Stimulated activated CD4-positive, alpha-beta T cell treated with anti-CD3 and anti-CD28 coated beads, TNF-alpha, amount 100 ng/mL, for 1 hour (primary cell): ENCODE data around the gene TCF12.

ENCODE experiments used
- DNase-seq, 3 donors: peaks; one replicate each; pipeline ENCODE4 v3.0.0-alpha.2; 2020; ENCODE audit warnings: low read depth in 3 of 3, low spot score in 1 of 3

The TCF12 gene

GRCh38 chr15:56918046-56918938, at the start of gene TCF12:
TCF12 (plus strand) TSS chr15:56918644; CDS start chr15:56919914, 1,270 bp downstream.
- peak; percentile 71 to 83 (median 75) for DNase-seq

GRCh38 chr15:56869573-56869972, 48.9 kb upstream of the TCF12 start:
- peak in 1 of 3 donors; percentile 1 for DNase-seq

DNA sequence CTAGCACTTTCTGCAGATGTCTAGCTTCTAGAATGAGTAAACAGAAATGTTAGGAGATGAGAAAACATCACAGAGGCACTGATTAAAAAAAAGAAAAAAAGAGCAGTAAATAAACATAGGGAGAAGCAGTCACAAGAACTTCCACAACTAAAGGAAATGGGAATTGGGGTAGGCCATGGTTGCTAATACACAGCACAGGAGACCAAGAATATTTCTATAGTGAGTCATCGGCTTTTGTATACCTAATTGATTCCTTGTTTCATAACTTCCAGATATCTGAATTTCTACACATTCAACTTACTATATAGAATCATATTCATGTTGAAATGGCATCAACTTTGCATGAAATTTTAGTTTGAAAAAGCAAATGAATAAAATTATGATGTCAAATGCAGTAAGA, 47.3 kb upstream of the TCF12 start:
- DNase-seq, result no peak

GRCh38 chr15:56871867-56872266, 46.6 kb upstream of the TCF12 start:
- no peak for DNase-seq

- no peak for DNase-seq
Measured at GRCh38 chr15:56877255-56877970, 41.0 kb upstream of the TCF12 start.

DNA sequence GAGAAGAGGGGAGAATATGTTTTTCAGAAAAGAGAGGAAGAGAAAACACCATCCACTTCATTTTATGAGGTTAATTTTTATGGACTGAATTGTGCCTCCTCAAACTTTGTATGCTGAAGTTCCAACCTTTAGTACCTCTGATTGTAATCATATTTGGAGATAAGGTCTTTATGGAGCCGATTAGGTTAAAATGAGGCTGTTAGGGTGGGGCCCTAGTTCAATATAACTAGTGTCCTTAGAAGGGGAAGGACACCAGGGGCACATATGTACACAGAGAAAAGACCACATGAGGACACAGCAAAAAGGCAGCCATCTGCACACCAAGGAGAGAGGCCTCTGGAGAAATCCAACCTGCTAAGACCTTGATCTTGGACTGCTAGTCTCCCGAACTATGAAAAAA, 38.9 kb upstream of the TCF12 start:
- no peak for DNase-seq

GRCh38 chr15:56883088-56883487, 35.4 kb upstream of the TCF12 start:
- no peak for DNase-seq

DNA sequence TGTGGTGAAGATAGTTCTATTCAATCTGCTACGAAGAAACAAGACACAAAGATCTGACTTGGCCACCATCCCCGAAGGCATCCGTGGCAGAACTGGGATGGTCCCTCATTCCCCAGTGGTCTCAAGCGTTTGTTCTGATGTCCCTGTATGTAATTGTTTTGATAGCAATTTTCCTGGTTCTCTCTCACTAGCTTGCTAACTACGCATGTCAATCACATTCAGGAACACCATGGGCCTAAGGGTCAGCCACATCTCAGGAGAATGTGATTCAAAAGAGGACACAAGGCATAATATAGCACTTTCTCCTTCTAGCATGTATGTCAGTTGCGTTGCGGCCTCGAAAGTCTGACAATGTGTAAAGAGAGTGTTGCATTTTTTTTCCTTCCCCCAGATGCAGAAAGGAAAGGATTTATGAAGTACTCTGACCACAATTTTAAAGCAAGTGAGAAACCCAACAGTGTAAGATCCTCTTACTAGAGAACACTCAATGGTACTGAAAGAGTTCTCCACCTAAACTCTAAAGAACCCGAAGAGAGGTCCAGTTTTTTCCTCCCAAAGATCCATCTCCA, 32.0 kb upstream of the TCF12 start:
- DNase-seq, result no peak

GRCh38 chr15:56886932-56887781, 31.3 kb upstream of the TCF12 start:
- peak; percentile 45 to 73 (median 59) for DNase-seq

GRCh38 chr15:56887782-56888438, 30.5 kb upstream of the TCF12 start:
- DNase-seq, result no peak

- DNase-seq, result no peak
Measured at GRCh38 chr15:56890038-56890437, 28.4 kb upstream of the TCF12 start.

GRCh38 chr15:56891852-56892440, 26.5 kb upstream of the TCF12 start:
- no peak for DNase-seq

- DNase-seq, result no peak
Measured at GRCh38 chr15:56892659-56893363, 25.6 kb upstream of the TCF12 start.

GRCh38 chr15:56893364-56893678, 25.1 kb upstream of the TCF12 start:
- no peak for DNase-seq

- DNase-seq, result no peak
Measured at GRCh38 chr15:56894601-56895000, 23.8 kb upstream of the TCF12 start.

GRCh38 chr15:56901931-56902330, 16.5 kb upstream of the TCF12 start:
- DNase-seq, result no peak

DNA sequence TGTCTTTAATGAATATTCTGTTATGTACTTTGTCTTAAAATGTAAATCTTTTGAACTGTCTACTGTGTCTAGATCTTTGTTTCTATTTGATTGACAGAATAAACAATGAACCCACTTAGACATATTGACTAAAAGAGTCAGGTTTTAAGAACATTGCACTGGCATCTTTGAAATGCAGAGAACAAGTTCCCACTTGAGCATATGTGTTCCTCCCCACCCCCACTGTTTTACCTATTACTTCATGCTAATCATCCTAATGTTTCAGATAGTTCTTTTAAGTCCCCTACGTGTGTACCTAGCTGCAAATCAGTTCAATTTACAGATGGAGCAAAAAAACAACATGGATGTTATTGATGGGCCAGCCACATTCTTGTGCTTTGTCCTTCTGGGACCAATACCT, 11.7 kb upstream of the TCF12 start:
- DNase-seq, result no peak

- DNase-seq, result no peak
Measured at GRCh38 chr15:56910801-56911200, 7.6 kb upstream of the TCF12 start.

- DNase-seq, result no peak
Measured at GRCh38 chr15:56913241-56913640, 5.2 kb upstream of the TCF12 start.

- DNase-seq, result no peak
Measured at GRCh38 chr15:56913670-56914069, 4.8 kb upstream of the TCF12 start.
